Suprapubic skin (tissue), 4 donors: ENCODE results near the gene RGL4.

ENCODE experiments used
- EP300 ChIP-seq: sonication (generic); formaldehyde crosslinking; IDR thresholded peaks from one replicate; pipeline ENCODE4 v1.6.1; 2017; ENCODE audit warnings: antibody characterized with exemption
- POLR2A ChIP-seq, 2 donors: fragments of 450-650 bp; IDR thresholded peaks; one replicate each; pipeline ENCODE4 v1.6.1; 2017; ENCODE audit warnings: antibody characterized with exemption in 2 of 2, mild to moderate bottlenecking in 2 of 2, moderate library complexity in 2 of 2
- POLR2AphosphoS5 ChIP-seq, 3 donors: sonication (generic); formaldehyde crosslinking; IDR thresholded peaks; one replicate each; pipeline ENCODE4 v1.6.1; 2017; ENCODE audit warnings: antibody characterized with exemption in 3 of 3
- TF ChIP-seq, protein P1 (sequence below), 2 donors: fragments of 200-600 bp in 1 of 2; fragments of 450-650 bp in 1 of 2; sonication (generic) in 1 of 2; IDR thresholded peaks; one replicate each; pipeline ENCODE4 v1.5.1; 2016 to 2019; ENCODE audit warnings: antibody characterized with exemption in 2 of 2, mild to moderate bottlenecking in 1 of 2, moderate library complexity in 1 of 2

GRCh38 chr22:23704829-23705228, 14.0 kb downstream of the RGL4 start:
- TF ChIP-seq POLR2A (IDR thresholded peaks at IDR 0.05) = no peak
- TF ChIP-seq, protein P1, sequence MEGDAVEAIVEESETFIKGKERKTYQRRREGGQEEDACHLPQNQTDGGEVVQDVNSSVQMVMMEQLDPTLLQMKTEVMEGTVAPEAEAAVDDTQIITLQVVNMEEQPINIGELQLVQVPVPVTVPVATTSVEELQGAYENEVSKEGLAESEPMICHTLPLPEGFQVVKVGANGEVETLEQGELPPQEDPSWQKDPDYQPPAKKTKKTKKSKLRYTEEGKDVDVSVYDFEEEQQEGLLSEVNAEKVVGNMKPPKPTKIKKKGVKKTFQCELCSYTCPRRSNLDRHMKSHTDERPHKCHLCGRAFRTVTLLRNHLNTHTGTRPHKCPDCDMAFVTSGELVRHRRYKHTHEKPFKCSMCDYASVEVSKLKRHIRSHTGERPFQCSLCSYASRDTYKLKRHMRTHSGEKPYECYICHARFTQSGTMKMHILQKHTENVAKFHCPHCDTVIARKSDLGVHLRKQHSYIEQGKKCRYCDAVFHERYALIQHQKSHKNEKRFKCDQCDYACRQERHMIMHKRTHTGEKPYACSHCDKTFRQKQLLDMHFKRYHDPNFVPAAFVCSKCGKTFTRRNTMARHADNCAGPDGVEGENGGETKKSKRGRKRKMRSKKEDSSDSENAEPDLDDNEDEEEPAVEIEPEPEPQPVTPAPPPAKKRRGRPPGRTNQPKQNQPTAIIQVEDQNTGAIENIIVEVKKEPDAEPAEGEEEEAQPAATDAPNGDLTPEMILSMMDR (IDR thresholded peaks at IDR 0.05) = no peak
- TF ChIP-seq POLR2AphosphoS5 (IDR thresholded peaks at IDR 0.05) = no peak
- TF ChIP-seq EP300 = no peak
